HG03103 (cell line): ENCODE results near the gene PPP1R1B.

Source experiments
- ATAC-seq: cut with Tn5 transposase; IDR thresholded peaks from one replicate; pipeline ENCODE4 v1.9.1; 2021; ENCODE audit warnings: low read depth; ENCODE audit not compliant: unreplicated experiment

Gene PPP1R1B

DNA sequence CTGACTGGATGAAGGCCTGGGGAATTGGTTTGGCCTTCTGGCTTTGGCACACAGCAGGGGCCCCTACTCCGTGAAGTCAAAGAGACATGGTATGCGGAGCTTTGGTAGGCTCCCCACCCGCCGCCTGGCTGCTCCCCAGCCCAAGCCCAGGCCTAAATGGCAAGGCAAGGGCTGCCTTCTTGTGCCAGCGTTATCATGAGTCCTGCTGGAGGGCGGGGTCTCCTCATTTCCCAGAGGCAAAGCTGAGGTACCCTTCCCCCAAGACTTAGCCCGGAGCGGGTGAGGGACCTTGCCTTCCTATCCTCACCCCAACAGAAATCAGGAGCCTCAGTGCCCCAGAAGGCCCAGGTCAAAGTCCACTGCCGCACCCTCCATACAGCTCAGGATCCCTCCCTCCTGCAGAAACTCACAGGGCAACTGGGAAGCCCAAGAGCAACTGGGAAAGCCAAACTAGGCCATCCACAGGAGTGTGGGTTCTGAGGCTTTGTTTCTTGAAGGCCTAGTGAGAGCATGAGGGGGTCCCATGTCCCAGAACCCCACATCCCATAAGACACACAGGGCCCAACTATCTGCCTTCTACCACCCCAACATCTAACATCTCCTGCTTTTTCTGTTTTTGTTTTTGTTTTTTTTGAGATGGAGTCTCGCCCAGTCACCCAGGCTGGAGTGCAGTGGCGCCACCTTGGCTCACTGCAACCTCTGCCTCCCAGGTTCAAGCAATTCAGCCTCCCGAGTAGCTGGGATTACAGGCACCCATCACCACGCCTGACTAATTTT lies 51.8 kb downstream of the PPP1R1B start:
- ATAC-seq = no peak

GRCh38 chr17:39679521-39680192 lies 52.9 kb downstream of the PPP1R1B start:
- no peak for ATAC-seq

DNA sequence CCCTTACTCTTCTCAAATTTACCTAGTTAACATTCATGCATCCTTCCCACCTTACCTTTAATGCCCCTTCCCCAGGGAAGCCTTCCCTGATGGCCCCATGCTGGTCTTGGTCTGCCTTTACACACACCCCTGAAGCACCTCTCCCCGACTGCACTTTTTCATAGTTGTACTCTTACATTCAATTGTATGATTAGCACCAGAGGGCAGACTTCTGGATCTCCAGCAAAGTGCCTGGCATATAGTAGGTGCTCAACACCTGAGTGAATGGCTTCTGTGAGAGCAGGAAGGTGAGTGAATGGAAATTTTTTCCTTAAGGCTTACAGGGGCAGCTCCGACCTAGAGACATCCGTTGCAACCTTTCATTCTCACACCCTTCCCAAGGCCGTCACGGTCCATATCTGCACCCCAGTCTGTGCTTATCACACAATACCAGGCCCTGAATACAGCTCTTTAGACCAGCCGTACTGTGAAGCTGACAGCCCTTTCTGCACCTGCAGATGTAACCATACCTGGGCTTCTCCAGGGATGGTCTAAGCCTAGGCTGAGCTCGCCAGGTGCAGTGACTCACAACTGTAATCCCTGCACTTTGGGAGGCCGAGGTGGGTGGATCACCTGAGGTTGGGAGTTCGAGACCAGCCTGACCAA lies 56.7 kb downstream of the PPP1R1B start:
- no peak for ATAC-seq

- no peak for ATAC-seq
Observed at GRCh38 chr17:39684369-39685192, 57.8 kb downstream of the PPP1R1B start.
